Aorta (tissue), 5 donors: ENCODE data around the gene MYH15. TPM values are rescaled to one million over a fixed set of nuclear protein-coding genes. Genes with fewer than 3 reads are reported as not detected.
A peak's percentile ranks its signal among the peaks of the same experiment; 100 is the strongest.

Experiments
- ATAC-seq: fragments of 200-7000 bp; cut with Tn5 transposase; one replicate; pipeline ENCODE4 v1.9.1; 2022; ENCODE audit warnings: moderate library complexity; ENCODE audit not compliant: low FRiP score
- DNase-seq, 2 donors: peaks; one replicate each; pipeline ENCODE4 v3.0.0-alpha.2; 2020
- H3K27ac ChIP-seq, 2 donors: one replicate each; pipeline ENCODE4 v1.5.1; 2013; ENCODE audit warnings: low read length in 2 of 2, mild to moderate bottlenecking in 2 of 2, moderate library complexity in 2 of 2, control low read depth in 1 of 2, inconsistent platforms in 1 of 2, low read depth in 1 of 2
- H3K27me3 ChIP-seq, 2 donors: one replicate each; pipeline ENCODE4 v1.6.1; 2013; ENCODE audit warnings: control low read depth in 1 of 2, low read length in 1 of 2, mild to moderate bottlenecking in 1 of 2, moderate library complexity in 1 of 2; ENCODE audit not compliant: insufficient read depth in 2 of 2, control insufficient read depth in 1 of 2
- H3K36me3 ChIP-seq, 2 donors: one replicate each; pipeline ENCODE4 v1.6.1; 2013; ENCODE audit warnings: control low read depth in 1 of 2, low read length in 1 of 2, mild to moderate bottlenecking in 1 of 2; ENCODE audit not compliant: insufficient read depth in 2 of 2, control insufficient read depth in 1 of 2
- H3K4me1 ChIP-seq, 2 donors: one replicate each; pipeline ENCODE4 v1.6.1; 2013; ENCODE audit warnings: low read length in 2 of 2, control low read depth in 1 of 2, mild to moderate bottlenecking in 1 of 2, moderate library complexity in 1 of 2; ENCODE audit not compliant: insufficient read depth in 2 of 2, control insufficient read depth in 1 of 2
- H3K4me3 ChIP-seq, 2 donors: one replicate each; pipeline ENCODE4 v1.5.1; 2013; ENCODE audit warnings: low read length in 2 of 2, control low read depth in 1 of 2, mild to moderate bottlenecking in 1 of 2
- H3K9me3 ChIP-seq: one replicate; pipeline ENCODE4 v1.6.1; 2013; ENCODE audit warnings: mild to moderate bottlenecking, low read length; ENCODE audit not compliant: control insufficient read depth
- WGBS, 2 donors: extraction: QIAGEN DNeasy Blood & Tissue Kit; methylation state at CpG; one replicate each; pipeline ENCODE4 v1.1.7; 2013; 5-methylcytosine and 5-hydroxymethylcytosine counted together
- intact Hi-C, 2 donors: fragments of 100-400 bp; cut with DNase I; formaldehyde crosslinking; loops; one replicate each; pipeline versions ENCODE4 v1.14.2 to v1.15.0; 2022
- polyA plus RNA-seq, 2 donors: library from polyadenylated mRNA; stranded (reverse); fragments of 200-250 nt; gene quantifications; one replicate each; pipeline ENCODE4 v1.2.3, GENCODE V29; 2013
- total RNA-seq, 2 donors: library from RNA; stranded (reverse); fragmentation: NEBNext Ultra II Directional; extraction: Animal tissue kit (Norgen Biotek cat#: 25700); gene quantifications; one replicate each; pipeline ENCODE4 v1.2.1, GENCODE V29; 2021
- donor health status: healthy with polysubstance abuse.
- donor health status: Bipolar disorder and iron deficiency.
- donor health status: DM: no; HTN: no; CAD: no.
- donor health status: DM: no; HTN: no; CAD: no.
- donor health status: DM: yes; HTN: yes; CAD: no.

Gene MYH15
- total and polyA plus RNA-seq, 4 donors: 0.03 to 0.15 (median 0.05) TPM; not detected in 1

DNA sequence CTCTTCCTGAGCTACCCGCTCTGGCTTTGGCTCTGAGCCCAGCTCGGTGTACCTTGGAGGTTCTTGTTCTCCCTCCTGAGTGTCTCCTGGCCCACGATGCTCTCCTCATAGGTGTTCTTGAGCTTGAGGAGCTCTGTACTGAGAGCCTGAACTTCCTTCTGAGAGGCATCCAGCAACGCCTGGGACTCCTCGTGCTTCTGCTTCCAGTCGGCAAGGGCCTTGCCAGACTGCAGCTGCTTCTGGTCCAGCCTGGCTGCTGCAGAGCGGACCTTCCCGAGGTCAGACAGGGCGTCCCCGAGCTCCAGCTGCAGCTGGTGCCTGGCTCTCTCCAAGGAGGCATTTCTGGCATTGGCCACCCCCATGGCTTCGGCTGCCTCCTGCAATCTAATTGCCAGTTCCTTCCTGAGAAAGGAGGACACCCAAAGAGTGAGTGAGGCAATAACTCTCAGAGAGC is 99.8 kb downstream of the MYH15 start:
- Histone ChIP-seq H3K36me3 (no peaks in the 10 kb centered on the region), H3K4me3 (no peak overlapping the region), H3K4me1 (no peaks in the 10 kb centered on the region), H3K27me3 (no peaks in the 10 kb centered on the region), H3K9me3 (no peaks in the 10 kb centered on the region), H3K27ac (no peak overlapping the region)
- WGBS, 2 donors: 88% methylated on average over 11 of the region's 11 CpGs
- intact Hi-C loops: no loop called here
- DNase-seq: no peak
- peak; percentile 8 for ATAC-seq

DNA sequence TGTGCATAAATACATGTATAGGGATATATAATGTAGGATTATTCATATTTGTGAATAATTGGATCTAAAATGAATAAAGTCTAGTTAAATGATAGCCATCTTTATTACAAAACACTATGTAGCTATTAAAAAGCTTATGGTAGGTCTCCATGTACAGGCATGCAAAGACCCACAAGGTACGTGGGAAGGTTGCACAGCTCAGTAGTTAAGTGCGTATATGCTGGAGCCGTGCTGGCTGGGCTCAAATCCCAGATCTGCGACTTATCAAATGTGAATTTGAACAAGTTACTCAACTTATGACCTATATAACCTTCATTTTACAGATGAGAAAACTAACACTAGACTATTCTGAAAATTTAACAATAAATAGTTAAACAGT is 100.6 kb downstream of the MYH15 start:
- Histone ChIP-seq H3K36me3 (no peaks in the 10 kb centered on the region), H3K27ac (no peak overlapping the region), H3K27me3 (no peaks in the 10 kb centered on the region), H3K9me3 (no peaks in the 10 kb centered on the region), H3K4me3 (no peak overlapping the region), H3K4me1 (no peaks in the 10 kb centered on the region)
- no peak for ATAC-seq
- no peak for DNase-seq
- intact Hi-C loops: loop anchor here in 1 of 2 donors (5.0 kb wide), 1 partner anchor 472 kb away; no protein-coding TSS in a partner anchor
- WGBS, 2 donors: 86 to 91% methylated on average over 4 of the region's 4 CpGs

DNA sequence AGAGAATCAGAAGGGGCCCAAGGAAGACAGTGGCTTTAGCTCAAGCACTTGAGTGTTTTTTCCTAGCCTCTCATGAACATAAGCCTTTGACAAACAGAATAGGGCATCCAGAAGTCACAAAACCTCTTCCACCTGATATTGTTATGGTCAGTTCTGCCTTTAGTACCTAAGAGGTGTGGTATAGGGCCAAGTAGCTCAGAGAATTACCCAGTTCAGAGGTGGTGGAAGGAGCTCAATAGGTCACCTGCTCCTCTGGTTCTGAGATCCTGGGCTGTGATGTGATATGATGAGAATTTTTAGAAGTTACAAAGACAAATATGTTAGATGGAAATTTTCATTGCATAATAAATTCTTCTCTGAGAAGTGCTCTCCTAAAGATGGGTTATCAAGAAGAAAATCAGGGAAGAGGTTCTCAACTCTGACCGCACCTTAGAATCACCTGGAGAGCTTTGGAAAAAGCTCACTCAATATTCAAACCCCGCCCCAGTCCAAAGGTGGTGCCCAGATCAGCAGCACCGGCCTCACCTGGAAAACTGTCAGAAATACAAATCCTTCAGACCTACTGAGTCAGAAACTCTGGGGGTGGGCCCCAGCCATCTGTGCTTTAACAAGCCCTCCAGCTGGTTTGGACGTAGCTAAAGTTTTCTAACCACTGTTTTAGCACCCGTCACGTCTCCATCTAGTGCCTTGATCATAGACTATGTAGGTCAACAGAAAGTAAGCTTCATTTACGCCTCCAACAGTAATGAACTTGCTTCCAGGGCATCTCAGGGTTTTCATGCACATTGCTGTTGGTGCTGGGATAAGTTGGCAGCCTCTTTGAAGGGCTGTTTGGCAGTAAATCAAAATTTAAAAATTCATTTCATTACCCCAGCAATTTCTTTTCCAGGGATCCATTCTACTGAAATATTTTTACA is 101.3 kb downstream of the MYH15 start:
- H3K27me3 ChIP-seq: no peaks in the 10 kb centered on the region
- H3K9me3 ChIP-seq: no peaks in the 10 kb centered on the region
- ATAC-seq: no peak
- no peaks in the 10 kb centered on the region for H3K4me1 ChIP-seq
- H3K27ac ChIP-seq: no peak overlapping the region
- H3K36me3 ChIP-seq: no peaks in the 10 kb centered on the region
- 76 to 81% methylated on average over 7 of the region's 7 CpGs for WGBS, 2 donors
- intact Hi-C loops: loop anchor here in 1 of 2 donors (5.0 kb wide), 1 partner anchor 472 kb away; no protein-coding TSS in a partner anchor
- no peak for DNase-seq
- H3K4me3 ChIP-seq: no peak overlapping the region

DNA sequence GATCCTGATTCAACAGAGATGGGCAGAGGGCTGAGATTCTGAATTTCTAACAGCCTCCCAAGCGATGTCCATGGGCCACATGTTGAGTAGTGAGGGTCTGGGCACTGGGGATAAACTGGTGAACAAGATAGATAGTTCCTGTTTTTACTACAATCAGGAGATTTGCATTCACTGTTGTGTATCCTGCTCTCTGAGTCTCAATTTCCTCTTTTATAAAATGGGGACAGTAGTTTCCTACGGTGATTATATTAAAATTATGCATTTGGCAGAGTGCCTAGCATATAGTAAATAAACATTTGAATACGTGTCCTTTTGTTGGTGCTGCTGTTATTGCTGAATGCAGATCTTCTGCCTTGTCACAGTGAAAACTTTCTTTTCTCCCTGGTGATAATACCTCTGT is 102.5 kb downstream of the MYH15 start:
- WGBS, 2 donors: 75 to 83% methylated on average over 3 of the region's 3 CpGs
- ATAC-seq: no peak
- H3K27ac ChIP-seq: no peak overlapping the region
- H3K27me3 ChIP-seq: no peaks in the 10 kb centered on the region
- no peaks in the 10 kb centered on the region for H3K36me3 ChIP-seq
- no peak for DNase-seq
- no peak overlapping the region for H3K4me3 ChIP-seq
- no peaks in the 10 kb centered on the region for H3K4me1 ChIP-seq
- intact Hi-C loops: loop anchor here in 1 of 2 donors (5.0 kb wide), 1 partner anchor 471 kb away; no protein-coding TSS in a partner anchor
- H3K9me3 ChIP-seq: no peaks in the 10 kb centered on the region

DNA sequence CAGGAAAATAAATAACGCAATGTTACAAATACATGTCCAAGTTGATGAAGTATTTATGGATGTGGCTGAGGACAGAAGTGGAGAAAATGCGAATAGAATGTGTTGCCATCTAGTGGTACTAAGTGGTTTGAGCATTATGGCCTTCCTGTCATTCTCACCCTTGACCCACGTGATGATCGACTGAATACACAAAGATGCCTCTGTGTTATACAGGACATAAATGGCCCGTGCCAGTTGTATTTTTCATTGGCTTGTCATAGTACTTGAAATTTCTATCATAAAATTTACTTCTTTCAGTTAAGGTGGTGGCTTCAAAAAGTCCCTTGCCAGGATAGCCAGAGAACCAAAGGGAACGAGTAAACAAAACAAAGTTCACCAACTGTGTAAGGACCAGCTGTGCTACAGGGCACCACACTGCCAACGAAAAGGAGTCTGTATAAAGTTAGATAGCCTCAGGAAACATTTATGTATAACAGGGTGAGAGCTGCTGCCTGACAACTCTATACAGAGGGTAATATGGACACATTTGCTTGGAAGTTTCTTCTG is 103.7 kb downstream of the MYH15 start:
- DNase-seq (no peak), ATAC-seq (peak; percentile 54)
- intact Hi-C loops: loop anchor here in 1 of 2 donors (5.0 kb wide), 1 partner anchor 469 kb away; no protein-coding TSS in a partner anchor

DNA sequence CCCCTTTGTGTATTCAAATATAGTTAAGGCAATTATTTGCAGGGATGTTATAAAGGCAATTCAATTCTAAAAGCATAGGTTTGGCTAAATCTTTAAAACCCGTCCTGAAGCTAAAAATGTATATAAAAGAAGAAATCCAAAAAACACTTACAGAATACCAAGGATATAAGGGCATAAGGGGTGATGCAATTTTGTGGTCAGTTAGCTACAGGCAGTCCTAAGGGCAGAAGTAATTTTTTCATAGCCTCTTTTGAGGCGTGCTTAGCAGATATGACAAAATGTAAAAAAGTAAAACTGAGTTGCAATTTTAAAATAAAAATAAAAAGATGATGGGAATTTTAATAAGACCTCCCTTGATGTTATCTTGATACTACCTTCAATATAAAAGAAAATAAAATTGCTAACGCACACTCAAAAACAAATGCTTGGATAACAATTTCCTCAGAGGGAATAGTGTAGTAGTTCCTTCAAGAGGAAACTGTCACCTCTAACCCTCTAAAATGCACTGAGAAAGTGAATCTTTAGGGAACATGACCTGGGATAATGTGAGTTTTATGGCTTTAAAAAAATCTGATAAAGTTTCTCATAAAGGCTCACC is 104.2 kb downstream of the MYH15 start:
- no peak overlapping the region for H3K27ac ChIP-seq
- H3K4me1 ChIP-seq: no peaks in the 10 kb centered on the region
- ATAC-seq (no peak), DNase-seq (no peak)
- H3K36me3 ChIP-seq: no peaks in the 10 kb centered on the region
- no peaks in the 10 kb centered on the region for H3K9me3 ChIP-seq
- intact Hi-C loops: loop anchor here in 1 of 2 donors (5.0 kb wide), 1 partner anchor 469 kb away; no protein-coding TSS in a partner anchor
- H3K27me3 ChIP-seq: no peaks in the 10 kb centered on the region
- 67 to 84% methylated on average over 3 of the region's 3 CpGs for WGBS, 2 donors
- H3K4me3 ChIP-seq: no peak overlapping the region

More for the DNA sequence above, 103.7 kb downstream of the MYH15 start:
- H3K4me1 ChIP-seq: no peaks in the 10 kb centered on the region
- H3K27ac ChIP-seq: no peak overlapping the region
- no peak overlapping the region for H3K4me3 ChIP-seq
- WGBS, 2 donors: 8 to 47% methylated on average over 7 of the region's 7 CpGs
- no peaks in the 10 kb centered on the region for H3K36me3 ChIP-seq
- H3K9me3 ChIP-seq: no peaks in the 10 kb centered on the region
- no peaks in the 10 kb centered on the region for H3K27me3 ChIP-seq

DNA sequence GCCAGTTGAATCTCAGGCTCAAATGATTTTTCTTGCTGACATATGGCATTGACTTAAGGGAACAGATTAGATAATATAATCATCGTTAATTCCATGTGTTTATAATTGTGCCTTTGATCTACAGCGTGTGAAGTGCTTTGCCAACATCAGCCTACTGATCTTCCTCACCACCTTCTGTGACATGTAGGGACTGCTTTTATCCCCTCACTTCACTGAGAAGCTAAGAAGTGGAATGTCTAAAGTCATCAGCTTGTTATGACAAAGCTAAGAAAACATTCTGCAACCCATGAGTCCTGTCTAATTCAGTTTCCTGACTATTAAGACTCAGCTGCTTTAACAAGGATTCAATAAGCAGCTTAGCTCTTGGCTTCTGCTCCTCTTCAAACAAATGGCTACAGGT is 106.0 kb downstream of the MYH15 start:
- WGBS, 2 donors: 53 to 64% methylated on average over 2 of the region's 2 CpGs
- ATAC-seq (no peak), DNase-seq (no peak)
- Histone ChIP-seq H3K27ac (no peak overlapping the region), H3K9me3 (no peaks in the 10 kb centered on the region), H3K4me3 (no peak overlapping the region), H3K36me3 (no peaks in the 10 kb centered on the region), H3K27me3 (no peaks in the 10 kb centered on the region), H3K4me1 (no peaks in the 10 kb centered on the region)
- intact Hi-C loops: no loop called here

DNA sequence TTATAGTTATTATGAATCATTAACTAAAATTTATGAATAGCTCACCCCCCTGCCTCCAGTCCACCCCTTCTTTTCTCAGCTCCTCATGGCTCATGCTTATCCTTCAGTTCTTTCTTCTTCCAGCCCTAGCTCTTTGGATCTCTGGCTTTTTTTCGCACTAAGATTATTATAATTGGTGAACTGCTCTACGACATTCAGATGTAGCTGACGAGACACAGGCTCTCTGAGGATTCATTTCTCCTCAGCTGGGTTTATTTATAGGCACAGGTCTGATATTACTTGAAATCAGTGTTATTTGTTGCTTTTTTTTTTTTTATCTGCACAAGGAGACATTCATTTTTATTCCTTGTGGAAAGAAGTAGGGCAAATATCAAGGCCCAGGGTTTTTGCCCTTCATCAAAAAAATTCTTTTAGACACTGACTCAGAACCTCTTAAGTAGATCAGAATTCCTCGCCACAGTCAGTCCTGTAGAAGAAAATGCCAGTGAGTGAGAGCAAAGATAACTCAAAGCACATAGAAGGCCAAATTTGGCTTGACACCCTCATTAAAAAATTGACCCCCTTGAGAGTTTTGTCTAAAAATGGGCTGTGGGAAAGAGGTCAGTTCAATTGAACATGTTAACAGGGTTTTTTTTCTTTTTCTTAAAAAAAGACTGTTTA is 106.6 kb downstream of the MYH15 start:
- Histone ChIP-seq H3K27me3 (no peaks in the 10 kb centered on the region), H3K4me3 (no peak overlapping the region), H3K4me1 (no peaks in the 10 kb centered on the region), H3K36me3 (no peaks in the 10 kb centered on the region), H3K9me3 (no peaks in the 10 kb centered on the region), H3K27ac (no peak overlapping the region)
- DNase-seq: no peak
- no peak for ATAC-seq
- intact Hi-C loops: no loop called here
- WGBS, 2 donors: 89 to 95% methylated on average over 4 of the region's 4 CpGs
